ENCODE data around the gene GAD1. TPM values are rescaled to one million over a fixed set of nuclear protein-coding genes. Genes with fewer than 3 reads are reported as not detected.

Gene GAD1
- total RNA-seq, 2 donors from 2014 or later = 0.73 to 7.1 TPM

- Mint-ChIP-seq H3K4me3 (peak overlapping the region; percentile 66), H3K4me1 (peaks cover 21% of the 10 kb centered on the region), H3K9me3 (no peaks in the 10 kb centered on the region), H3K27me3 (peaks cover 63% of the 10 kb centered on the region), H3K27ac (no peak overlapping the region), H3K36me3 (ENCODE audit: low read depth) (peaks cover 7% of the 10 kb centered on the region)
- peak; percentile 50 for ATAC-seq (replicated peaks)
These were observed 5.8 kb downstream of the GAD1 start for GRCh38 chr2:170822290-170823087.

GRCh38 chr2:170823088-170823897 is 6.6 kb downstream of the GAD1 start:
- H3K4me1 Mint-ChIP-seq = peaks cover 20% of the 10 kb centered on the region
- peak overlapping the region; percentile 66 for H3K4me3 Mint-ChIP-seq
- peaks cover 6% of the 10 kb centered on the region for H3K36me3 Mint-ChIP-seq (ENCODE audit: low read depth)
- ATAC-seq (replicated peaks) = no peak
- no peaks in the 10 kb centered on the region for H3K9me3 Mint-ChIP-seq
- H3K27ac Mint-ChIP-seq = no peak overlapping the region
- peaks cover 65% of the 10 kb centered on the region for H3K27me3 Mint-ChIP-seq

- H3K27ac Mint-ChIP-seq = no peak overlapping the region
- H3K4me1 Mint-ChIP-seq = peaks cover 15% of the 10 kb centered on the region
- no peaks in the 10 kb centered on the region for H3K9me3 Mint-ChIP-seq
- H3K4me3 Mint-ChIP-seq = no peak overlapping the region
- no peak for ATAC-seq (replicated peaks)
- H3K27me3 Mint-ChIP-seq = peaks cover 65% of the 10 kb centered on the region
- H3K36me3 Mint-ChIP-seq (ENCODE audit: low read depth) = peaks cover under 1% of the 10 kb centered on the region
These were observed 7.2 kb downstream of the GAD1 start for GRCh38 chr2:170823898-170824215.

GRCh38 chr2:170824526-170825015 is 7.9 kb downstream of the GAD1 start:
- Mint-ChIP-seq H3K36me3 (ENCODE audit: low read depth) (no peaks in the 10 kb centered on the region), H3K4me3 (no peak overlapping the region), H3K9me3 (no peaks in the 10 kb centered on the region), H3K4me1 (peaks cover 14% of the 10 kb centered on the region), H3K27ac (no peak overlapping the region), H3K27me3 (peaks cover 62% of the 10 kb centered on the region)
- ATAC-seq (replicated peaks) = no peak

- Mint-ChIP-seq H3K27me3 (peaks cover 50% of the 10 kb centered on the region), H3K4me3 (no peak overlapping the region), H3K9me3 (no peaks in the 10 kb centered on the region), H3K36me3 (ENCODE audit: low read depth) (no peaks in the 10 kb centered on the region), H3K4me1 (no peaks in the 10 kb centered on the region), H3K27ac (no peak overlapping the region)
- no peak for ATAC-seq (replicated peaks)
These were observed 11.3 kb downstream of the GAD1 start for GRCh38 chr2:170827841-170828532.

GRCh38 chr2:170828533-170828916 is 11.8 kb downstream of the GAD1 start:
- no peaks in the 10 kb centered on the region for H3K36me3 Mint-ChIP-seq (ENCODE audit: low read depth)
- H3K9me3 Mint-ChIP-seq = no peaks in the 10 kb centered on the region
- H3K27me3 Mint-ChIP-seq = peaks cover 50% of the 10 kb centered on the region
- no peak overlapping the region for H3K4me3 Mint-ChIP-seq
- no peaks in the 10 kb centered on the region for H3K4me1 Mint-ChIP-seq
- ATAC-seq (replicated peaks) = no peak
- H3K27ac Mint-ChIP-seq = no peak overlapping the region

GRCh38 chr2:170829036-170829435 is 12.3 kb downstream of the GAD1 start:
- H3K27me3 Mint-ChIP-seq = peaks cover 50% of the 10 kb centered on the region
- H3K4me1 Mint-ChIP-seq = no peaks in the 10 kb centered on the region
- no peak overlapping the region for H3K27ac Mint-ChIP-seq
- no peaks in the 10 kb centered on the region for H3K9me3 Mint-ChIP-seq
- no peak for ATAC-seq (replicated peaks)
- H3K36me3 Mint-ChIP-seq (ENCODE audit: low read depth) = no peaks in the 10 kb centered on the region
- no peak overlapping the region for H3K4me3 Mint-ChIP-seq

GRCh38 chr2:170830166-170830565 is 13.5 kb downstream of the GAD1 start:
- H3K4me1 Mint-ChIP-seq = no peaks in the 10 kb centered on the region
- ATAC-seq (replicated peaks) = no peak
- H3K27me3 Mint-ChIP-seq = peaks cover 40% of the 10 kb centered on the region
- H3K27ac Mint-ChIP-seq = no peak overlapping the region
- H3K9me3 Mint-ChIP-seq = no peaks in the 10 kb centered on the region
- no peaks in the 10 kb centered on the region for H3K36me3 Mint-ChIP-seq (ENCODE audit: low read depth)
- no peak overlapping the region for H3K4me3 Mint-ChIP-seq

- Mint-ChIP-seq H3K36me3 (ENCODE audit: low read depth) (no peaks in the 10 kb centered on the region), H3K27me3 (peaks cover 38% of the 10 kb centered on the region), H3K9me3 (no peaks in the 10 kb centered on the region), H3K4me3 (no peak overlapping the region), H3K4me1 (no peaks in the 10 kb centered on the region), H3K27ac (no peak overlapping the region)
- ATAC-seq (replicated peaks) = no peak
These were observed 14.4 kb downstream of the GAD1 start for GRCh38 chr2:170831115-170831514.

- Mint-ChIP-seq H3K27me3 (peaks cover 17% of the 10 kb centered on the region), H3K4me3 (no peak overlapping the region), H3K27ac (no peak overlapping the region), H3K9me3 (no peaks in the 10 kb centered on the region), H3K4me1 (no peaks in the 10 kb centered on the region), H3K36me3 (ENCODE audit: low read depth) (no peaks in the 10 kb centered on the region)
- ATAC-seq (replicated peaks) = no peak
These were observed 19.3 kb downstream of the GAD1 start for GRCh38 chr2:170836027-170836426.

GRCh38 chr2:170840717-170841210 is 24.1 kb downstream of the GAD1 start:
- Mint-ChIP-seq H3K4me3 (no peak overlapping the region), H3K27ac (no peak overlapping the region), H3K27me3 (peaks cover 16% of the 10 kb centered on the region), H3K4me1 (peaks cover 10% of the 10 kb centered on the region), H3K36me3 (ENCODE audit: low read depth) (no peaks in the 10 kb centered on the region), H3K9me3 (no peaks in the 10 kb centered on the region)
- ATAC-seq (replicated peaks) = peak; percentile 45

GRCh38 chr2:170842785-170843184 is 26.1 kb downstream of the GAD1 start:
- Mint-ChIP-seq H3K27me3 (peaks cover 14% of the 10 kb centered on the region), H3K27ac (no peak overlapping the region), H3K36me3 (ENCODE audit: low read depth) (no peaks in the 10 kb centered on the region), H3K4me1 (peaks cover 10% of the 10 kb centered on the region), H3K9me3 (no peaks in the 10 kb centered on the region), H3K4me3 (no peak overlapping the region)
- ATAC-seq (replicated peaks) = no peak

- Mint-ChIP-seq H3K27ac (no peak overlapping the region), H3K9me3 (no peaks in the 10 kb centered on the region), H3K36me3 (ENCODE audit: low read depth) (no peaks in the 10 kb centered on the region), H3K4me3 (no peak overlapping the region), H3K27me3 (peaks cover 7% of the 10 kb centered on the region), H3K4me1 (peaks cover 10% of the 10 kb centered on the region)
- peak; percentile 80 for ATAC-seq (replicated peaks)
These were observed 27.0 kb downstream of the GAD1 start for GRCh38 chr2:170843656-170844055.

GRCh38 chr2:170845343-170845742 is 28.7 kb downstream of the GAD1 start:
- Mint-ChIP-seq H3K36me3 (ENCODE audit: low read depth) (no peaks in the 10 kb centered on the region), H3K4me1 (peaks cover 10% of the 10 kb centered on the region), H3K27me3 (peaks cover 3% of the 10 kb centered on the region), H3K9me3 (no peaks in the 10 kb centered on the region), H3K27ac (no peak overlapping the region), H3K4me3 (no peak overlapping the region)
- no peak for ATAC-seq (replicated peaks)
